ENCODE measurements around the gene GLIS2.

GRCh38 chr16:4342866-4343744 lies 27.2 kb downstream of the GLIS2 start:
- TF ChIP-seq, protein P1, sequence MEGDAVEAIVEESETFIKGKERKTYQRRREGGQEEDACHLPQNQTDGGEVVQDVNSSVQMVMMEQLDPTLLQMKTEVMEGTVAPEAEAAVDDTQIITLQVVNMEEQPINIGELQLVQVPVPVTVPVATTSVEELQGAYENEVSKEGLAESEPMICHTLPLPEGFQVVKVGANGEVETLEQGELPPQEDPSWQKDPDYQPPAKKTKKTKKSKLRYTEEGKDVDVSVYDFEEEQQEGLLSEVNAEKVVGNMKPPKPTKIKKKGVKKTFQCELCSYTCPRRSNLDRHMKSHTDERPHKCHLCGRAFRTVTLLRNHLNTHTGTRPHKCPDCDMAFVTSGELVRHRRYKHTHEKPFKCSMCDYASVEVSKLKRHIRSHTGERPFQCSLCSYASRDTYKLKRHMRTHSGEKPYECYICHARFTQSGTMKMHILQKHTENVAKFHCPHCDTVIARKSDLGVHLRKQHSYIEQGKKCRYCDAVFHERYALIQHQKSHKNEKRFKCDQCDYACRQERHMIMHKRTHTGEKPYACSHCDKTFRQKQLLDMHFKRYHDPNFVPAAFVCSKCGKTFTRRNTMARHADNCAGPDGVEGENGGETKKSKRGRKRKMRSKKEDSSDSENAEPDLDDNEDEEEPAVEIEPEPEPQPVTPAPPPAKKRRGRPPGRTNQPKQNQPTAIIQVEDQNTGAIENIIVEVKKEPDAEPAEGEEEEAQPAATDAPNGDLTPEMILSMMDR (IDR thresholded peaks at IDR 0.05; ENCODE audit: low read depth, low read length), result no peak
- TF ChIP-seq POLR2A (IDR thresholded peaks at IDR 0.05; ENCODE audit: extremely low read depth, insufficient read length), result no peak
